MG63 (cell line): ENCODE measurements around the gene RUVBL2. TPM values are rescaled to one million over a fixed set of nuclear protein-coding genes. Genes with fewer than 3 reads are reported as not detected.

ENCODE experiments used
- DNase-seq: peaks from one replicate; pipeline ENCODE4 v3.0.0-alpha.2; 2020
- H3K27me3 ChIP-seq: fragments of 250-450 bp; sonication (Bioruptor Pico); 2 replicates; pipeline ENCODE4 v1.5.1; 2020; ENCODE audit warnings: mild to moderate bottlenecking, moderate library complexity
- H3K36me3 ChIP-seq: fragments of 250-450 bp; sonication (Bioruptor Pico); 2 replicates; pipeline ENCODE4 v1.5.1; 2020; ENCODE audit warnings: mild to moderate bottlenecking, moderate library complexity
- H3K4me3 ChIP-seq: fragments of 250-450 bp; sonication (Bioruptor Pico); 2 replicates; pipeline ENCODE4 v1.5.1; 2020; ENCODE audit warnings: mild to moderate bottlenecking, moderate library complexity
- H3K9me3 ChIP-seq: fragments of 250-450 bp; sonication (Bioruptor Pico); 2 replicates; pipeline ENCODE4 v1.5.1; 2020; ENCODE audit warnings: mild to moderate bottlenecking, moderate library complexity
- total RNA-seq: library from RNA; depleted of rRNA; stranded (reverse); fragments of >200 nt; shearing (Covaris generic); gene quantifications from 2 replicates; pipeline ENCODE4 v1.2.3, GENCODE V29; 2014; ENCODE audit warnings: low replicate concordance; rRNA removed

Gene RUVBL2
- 386 and 644 TPM in 2 replicates for total RNA-seq

- Histone ChIP-seq H3K4me3 (peak within 1 kb of the TSS; percentile 90), H3K9me3 (no peaks in the 10 kb centered on the region), H3K27me3 (no peaks in the 10 kb centered on the region), H3K36me3 (peaks cover 46% of the 10 kb centered on the region)
- DNase-seq, result peak; percentile 100
Measured at GRCh38 chr19:48993175-48994034, at the start of gene RUVBL2, which contains the start of gene GYS1. RUVBL2 (plus strand) TSS chr19:48993887; CDS start chr19:48993912, 25 bp downstream. GYS1 (minus strand) TSS chr19:48993309; CDS start chr19:48993112, 197 bp downstream.

- DNase-seq, result no peak
- Histone ChIP-seq H3K27me3 (no peaks in the 10 kb centered on the region), H3K36me3 (no peaks in the 10 kb centered on the region), H3K9me3 (peaks cover 9% of the 10 kb centered on the region), H3K4me3 (no peak overlapping the region)
Measured at GRCh38 chr19:48945415-48945814, 48.3 kb upstream of the RUVBL2 start.

- no peak for DNase-seq
- Histone ChIP-seq H3K4me3 (no peak overlapping the region), H3K27me3 (no peaks in the 10 kb centered on the region), H3K9me3 (peaks cover 9% of the 10 kb centered on the region), H3K36me3 (no peaks in the 10 kb centered on the region)
Measured at GRCh38 chr19:48945817-48946216, 47.9 kb upstream of the RUVBL2 start.

- Histone ChIP-seq H3K4me3 (no peak overlapping the region), H3K9me3 (peaks cover 9% of the 10 kb centered on the region), H3K27me3 (no peaks in the 10 kb centered on the region), H3K36me3 (no peaks in the 10 kb centered on the region)
- DNase-seq, result no peak
Measured at GRCh38 chr19:48946463-48947257, 47.0 kb upstream of the RUVBL2 start.

GRCh38 chr19:48947258-48947542 lies 46.5 kb upstream of the RUVBL2 start:
- Histone ChIP-seq H3K9me3 (peaks cover 9% of the 10 kb centered on the region), H3K27me3 (no peaks in the 10 kb centered on the region), H3K36me3 (no peaks in the 10 kb centered on the region), H3K4me3 (no peak overlapping the region)
- no peak for DNase-seq

- H3K36me3 ChIP-seq, result peaks cover 3% of the 10 kb centered on the region
- H3K9me3 ChIP-seq, result peaks cover 9% of the 10 kb centered on the region
- H3K4me3 ChIP-seq, result no peak overlapping the region
- no peak for DNase-seq
- H3K27me3 ChIP-seq, result no peaks in the 10 kb centered on the region
Measured at GRCh38 chr19:48950159-48950558, 43.5 kb upstream of the RUVBL2 start.

- Histone ChIP-seq H3K27me3 (no peaks in the 10 kb centered on the region), H3K4me3 (no peak overlapping the region), H3K36me3 (peaks cover 11% of the 10 kb centered on the region), H3K9me3 (peaks cover 9% of the 10 kb centered on the region)
- no peak for DNase-seq
Measured at GRCh38 chr19:48950830-48951519, 42.7 kb upstream of the RUVBL2 start.

- Histone ChIP-seq H3K27me3 (no peaks in the 10 kb centered on the region), H3K36me3 (peaks cover 23% of the 10 kb centered on the region), H3K9me3 (0 out of 2 replicates have a peak, but pooled peaks cover 1% of the 10 kb centered on the region), H3K4me3 (no peak overlapping the region)
- DNase-seq, result no peak
Measured at GRCh38 chr19:48953141-48953540, 40.5 kb upstream of the RUVBL2 start.

GRCh38 chr19:48953990-48954594 lies 39.6 kb upstream of the RUVBL2 start:
- no peaks in the 10 kb centered on the region for H3K9me3 ChIP-seq
- peak overlapping the region; percentile 96 for H3K4me3 ChIP-seq
- peaks cover 28% of the 10 kb centered on the region for H3K36me3 ChIP-seq
- DNase-seq, result no peak
- no peaks in the 10 kb centered on the region for H3K27me3 ChIP-seq

- Histone ChIP-seq H3K36me3 (peaks cover 28% of the 10 kb centered on the region), H3K4me3 (peak within 1 kb of the TSS; percentile 96), H3K9me3 (no peaks in the 10 kb centered on the region), H3K27me3 (no peaks in the 10 kb centered on the region)
- DNase-seq, result peak; percentile 98
Measured at GRCh38 chr19:48954595-48955307, 38.9 kb upstream of the RUVBL2 start, which contains the start of gene BAX. BAX (plus strand) TSS chr19:48954875; CDS start chr19:48954929, 54 bp downstream.

GRCh38 chr19:48955308-48955958 lies 38.3 kb upstream of the RUVBL2 start:
- peak overlapping the region; percentile 96 for H3K4me3 ChIP-seq
- DNase-seq, result no peak
- peaks cover 28% of the 10 kb centered on the region for H3K36me3 ChIP-seq
- no peaks in the 10 kb centered on the region for H3K9me3 ChIP-seq
- H3K27me3 ChIP-seq, result no peaks in the 10 kb centered on the region

GRCh38 chr19:48958006-48958405 lies 35.7 kb upstream of the RUVBL2 start:
- Histone ChIP-seq H3K36me3 (peaks cover 28% of the 10 kb centered on the region), H3K27me3 (no peaks in the 10 kb centered on the region), H3K9me3 (no peaks in the 10 kb centered on the region), H3K4me3 (no peak overlapping the region)
- DNase-seq, result no peak

GRCh38 chr19:48959341-48960239 lies 34.1 kb upstream of the RUVBL2 start:
- no peak for DNase-seq
- Histone ChIP-seq H3K36me3 (peaks cover 28% of the 10 kb centered on the region), H3K4me3 (no peak overlapping the region), H3K27me3 (no peaks in the 10 kb centered on the region), H3K9me3 (no peaks in the 10 kb centered on the region)

GRCh38 chr19:48961051-48961649 lies 32.5 kb upstream of the RUVBL2 start:
- no peak for DNase-seq
- H3K4me3 ChIP-seq, result no peak overlapping the region
- no peaks in the 10 kb centered on the region for H3K27me3 ChIP-seq
- H3K36me3 ChIP-seq, result peaks cover 22% of the 10 kb centered on the region
- H3K9me3 ChIP-seq, result no peaks in the 10 kb centered on the region; the same call in 1 of the 2 replicates
